K562 (cell line): Measurements from ENCODE around the gene TMEM187. TPM values are rescaled to one million over a fixed set of nuclear protein-coding genes. Genes with fewer than 3 reads are reported as not detected.
A peak's percentile ranks its signal among the peaks of the same experiment; 100 is the strongest.

ENCODE experiments used
- BRF1 ChIP-seq: IDR thresholded peaks from 3 replicates; pipeline ENCODE4 v1.6.1; 2011; ENCODE audit warnings: borderline replicate concordance, mild to moderate bottlenecking; ENCODE audit not compliant: insufficient read length; ENCODE audit errors: extremely low read depth
- CCNT2 ChIP-seq: IDR thresholded peaks from 2 replicates; pipeline ENCODE4 v1.6.1; 2011; ENCODE audit warnings: borderline replicate concordance, low read depth, mild to moderate bottlenecking, moderate library complexity, mixed read lengths, low read length; ENCODE audit not compliant: insufficient read length; ENCODE audit errors: extremely low read depth
- DLX4 ChIP-seq: fragments of 250-450 bp; sonication (Bioruptor Pico); IDR thresholded peaks from 2 replicates; pipeline ENCODE4 v1.6.1; 2021; ENCODE audit warnings: mild to moderate bottlenecking
- ELF1 ChIP-seq: fragments of 200-800 bp; sonication (Bioruptor generic); IDR thresholded peaks from 2 replicates; pipeline ENCODE4 v1.6.1; 2016; ENCODE audit warnings: missing genetic modification characterization, missing compliant biosample characterization
- GABPA ChIP-seq: fragments of 200-800 bp; sonication (Bioruptor generic); conservative IDR thresholded peaks from 2 replicates; pipeline ENCODE4 v1.6.1; 2016; ENCODE audit warnings: low read depth, missing genetic modification characterization, missing compliant biosample characterization
- HMGN3 ChIP-seq: IDR thresholded peaks from 2 replicates; pipeline ENCODE4 v1.6.1; 2011; ENCODE audit warnings: borderline replicate concordance, low read depth, mild to moderate bottlenecking, mixed read lengths, low read length; ENCODE audit not compliant: insufficient read length; ENCODE audit errors: extremely low read depth
- HNRNPL ChIP-seq: fragments of 200-400 bp; formaldehyde crosslinking; IDR thresholded peaks from 2 replicates; pipeline ENCODE4 v1.6.1; 2017; ENCODE audit warnings: low read depth, mild to moderate bottlenecking, low read length
- MIER1 ChIP-seq: fragments of 450-650 bp; IDR thresholded peaks from 2 replicates; pipeline ENCODE4 v1.6.1; 2016; ENCODE audit warnings: antibody characterized with exemption, mild to moderate bottlenecking, low read depth
- NONO ChIP-seq, 2 experiments: fragments of 200-400 bp in 1 of 2; fragments of 450-650 bp in 1 of 2; formaldehyde crosslinking in 1 of 2; IDR thresholded peaks; 2 replicates each; pipeline ENCODE4 v1.6.1; 2017; ENCODE audit warnings: low read depth in 2 of 2, mild to moderate bottlenecking in 2 of 2, moderate library complexity in 2 of 2, low read length in 1 of 2
- PCBP2 ChIP-seq: fragments of 200-400 bp; formaldehyde crosslinking; IDR thresholded peaks from 2 replicates; pipeline ENCODE4 v1.6.1; 2018; ENCODE audit warnings: low read length, low read depth, mild to moderate bottlenecking, moderate library complexity; ENCODE audit not compliant: poor library complexity, severe bottlenecking
- PHF21A ChIP-seq: fragments of 450-650 bp; IDR thresholded peaks from 2 replicates; pipeline ENCODE4 v1.6.1; 2017; ENCODE audit warnings: low read depth, borderline replicate concordance
- RBFOX2 ChIP-seq: fragments of 200-400 bp; formaldehyde crosslinking; IDR thresholded peaks from 2 replicates; pipeline ENCODE4 v1.6.1; 2017; ENCODE audit warnings: low read depth, mild to moderate bottlenecking, low read length, moderate library complexity
- SETDB1 ChIP-seq: IDR thresholded peaks from one replicate; pipeline ENCODE4 v1.6.1; 2012; ENCODE audit warnings: low read length, control low read depth, inconsistent platforms
- SIN3A ChIP-seq, 2 experiments: fragments of 150-350 bp in 1 of 2; IDR thresholded peaks; 2 replicates each; pipeline ENCODE4 v1.6.1; 2011 to 2016; ENCODE audit warnings: borderline replicate concordance in 2 of 2, low read depth in 2 of 2, low read length in 2 of 2, mild to moderate bottlenecking in 2 of 2, moderate library complexity in 2 of 2; ENCODE audit not compliant: control insufficient read depth in 1 of 2
- SIN3B ChIP-seq: fragments of 450-650 bp; IDR thresholded peaks from 2 replicates; pipeline ENCODE4 v1.6.1; 2017; ENCODE audit warnings: low read depth, mild to moderate bottlenecking, moderate library complexity
- SP1 ChIP-seq: sonication (generic); formaldehyde crosslinking; IDR thresholded peaks from 2 replicates; pipeline ENCODE4 v1.8.1; 2022; ENCODE audit warnings: mild to moderate bottlenecking, missing genetic modification reagents
- SRSF7 ChIP-seq: fragments of 200-400 bp; formaldehyde crosslinking; optimal IDR thresholded peaks from 2 replicates; pipeline ENCODE3; 2017; ENCODE audit warnings: mild to moderate bottlenecking, low read depth, low read length
- polyA plus RNA-seq, 8 experiments: library from polyadenylated mRNA; depleted of rRNA in 4 of 8; stranded (reverse) in 5 of 8; unstranded in 3 of 8; fragments of >200 nt; fragmentation: Nextera tagmentation in 2 of 8; fragmentation: Illumina TruSeq in 1 of 8; extraction: Ambion mirVana in 2 of 8; extraction: Trizol in 1 of 8; gene quantifications; 2 replicates each; pipeline versions ENCODE4 v1.2.1 to v1.2.3, GENCODE V29; 2011 to 2014; ENCODE audit warnings: inconsistent platforms in 1 of 8, missing spikeins in 1 of 8
- total RNA-seq, 7 experiments: library from RNA; depleted of rRNA in 6 of 7; stranded (reverse); fragments of >200 nt in 6 of 7; fragmentation: Illumina TruSeq in 2 of 7; extraction: Trizol in 2 of 7; gene quantifications; 2 replicates each; pipeline versions ENCODE4 v1.2.1 to v1.2.3, GENCODE V29; 2011 to 2021; ENCODE audit warnings: low replicate concordance in 1 of 7
- TF ChIP-seq, protein P1 (sequence below): fragments of 200-800 bp; sonication (Bioruptor generic); IDR thresholded peaks from 2 replicates; pipeline ENCODE4 v1.6.1; 2016; ENCODE audit warnings: missing genetic modification characterization, missing compliant biosample characterization
- TF ChIP-seq, protein P2 (sequence below): fragments of 250-450 bp; sonication (Bioruptor Pico); IDR thresholded peaks from 2 replicates; pipeline ENCODE4 v1.5.0; 2021; ENCODE audit warnings: mild to moderate bottlenecking, borderline replicate concordance

The TMEM187 gene
- total and polyA plus RNA-seq, 9 of the 15 experiments (the other 6 are each of a cell fraction or from before 2014, with no cell fraction given): 0.13 to 6.4 (median 1.6) TPM

DNA sequence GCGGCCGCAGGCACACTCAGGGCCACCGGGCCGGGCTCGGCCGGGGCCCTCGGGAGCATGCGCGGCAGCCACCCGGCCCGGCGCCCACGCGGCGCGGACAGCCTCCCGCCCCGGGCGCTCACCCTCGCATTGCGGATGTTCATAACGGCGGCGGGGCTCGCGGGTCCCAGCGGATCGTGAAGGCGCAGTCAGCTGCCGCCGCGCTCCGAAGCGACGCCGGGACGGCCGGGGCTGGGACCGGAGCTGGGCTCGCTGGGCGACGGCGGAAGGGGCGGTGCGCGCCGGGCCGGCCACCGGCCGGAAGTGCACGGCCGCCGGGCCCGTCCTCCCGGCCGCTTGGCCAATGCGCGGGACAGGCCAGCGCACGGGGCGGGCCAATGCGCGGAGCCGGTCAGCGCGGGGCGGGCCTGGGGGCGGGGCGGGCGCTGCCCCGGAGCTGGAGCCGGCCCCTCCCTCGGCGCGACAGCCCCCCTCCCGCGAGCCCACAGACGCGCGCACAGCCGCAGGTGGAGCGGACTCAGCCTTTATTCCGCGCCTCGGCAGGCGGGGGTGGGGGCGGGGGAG, 37.7 kb upstream of the TMEM187 start, which contains the start of gene NAA10 (continued):
- TF ChIP-seq SRSF7 (no peak), SETDB1 (no peak), CCNT2 (peak; percentile 55), SIN3A (IDR thresholded peaks at IDR 0.05; ENCODE audit: borderline replicate concordance in 2 of 2, control insufficient read depth in 1 of 2, low read depth in 2 of 2, low read length in 2 of 2) (peak in 1 of 2 experiments; percentile 79; a peak in 1 of 4 replicates), ELF1 (tag) (peak; percentile 50; the same call in 1 of the 2 replicates), SIN3B (peak; percentile 79; the same call in 1 of the 2 replicates), MIER1 (no peak), BRF1 (no peak), GABPA (peak; percentile 94), PCBP2 (no peak), NONO (IDR thresholded peaks at IDR 0.05; ENCODE audit: low read depth in 2 of 2, low read length in 1 of 2) (peak in 1 of 2 experiments; percentile 73; a peak in 1 of 4 replicates), PHF21A (no peak), SP1 (CRISPR knock-in tag) (no peak), HNRNPL (no peak), DLX4 (no peak), RBFOX2 (peak; percentile 66), HMGN3 (peak; percentile 44)
- TF ChIP-seq, protein P1, sequence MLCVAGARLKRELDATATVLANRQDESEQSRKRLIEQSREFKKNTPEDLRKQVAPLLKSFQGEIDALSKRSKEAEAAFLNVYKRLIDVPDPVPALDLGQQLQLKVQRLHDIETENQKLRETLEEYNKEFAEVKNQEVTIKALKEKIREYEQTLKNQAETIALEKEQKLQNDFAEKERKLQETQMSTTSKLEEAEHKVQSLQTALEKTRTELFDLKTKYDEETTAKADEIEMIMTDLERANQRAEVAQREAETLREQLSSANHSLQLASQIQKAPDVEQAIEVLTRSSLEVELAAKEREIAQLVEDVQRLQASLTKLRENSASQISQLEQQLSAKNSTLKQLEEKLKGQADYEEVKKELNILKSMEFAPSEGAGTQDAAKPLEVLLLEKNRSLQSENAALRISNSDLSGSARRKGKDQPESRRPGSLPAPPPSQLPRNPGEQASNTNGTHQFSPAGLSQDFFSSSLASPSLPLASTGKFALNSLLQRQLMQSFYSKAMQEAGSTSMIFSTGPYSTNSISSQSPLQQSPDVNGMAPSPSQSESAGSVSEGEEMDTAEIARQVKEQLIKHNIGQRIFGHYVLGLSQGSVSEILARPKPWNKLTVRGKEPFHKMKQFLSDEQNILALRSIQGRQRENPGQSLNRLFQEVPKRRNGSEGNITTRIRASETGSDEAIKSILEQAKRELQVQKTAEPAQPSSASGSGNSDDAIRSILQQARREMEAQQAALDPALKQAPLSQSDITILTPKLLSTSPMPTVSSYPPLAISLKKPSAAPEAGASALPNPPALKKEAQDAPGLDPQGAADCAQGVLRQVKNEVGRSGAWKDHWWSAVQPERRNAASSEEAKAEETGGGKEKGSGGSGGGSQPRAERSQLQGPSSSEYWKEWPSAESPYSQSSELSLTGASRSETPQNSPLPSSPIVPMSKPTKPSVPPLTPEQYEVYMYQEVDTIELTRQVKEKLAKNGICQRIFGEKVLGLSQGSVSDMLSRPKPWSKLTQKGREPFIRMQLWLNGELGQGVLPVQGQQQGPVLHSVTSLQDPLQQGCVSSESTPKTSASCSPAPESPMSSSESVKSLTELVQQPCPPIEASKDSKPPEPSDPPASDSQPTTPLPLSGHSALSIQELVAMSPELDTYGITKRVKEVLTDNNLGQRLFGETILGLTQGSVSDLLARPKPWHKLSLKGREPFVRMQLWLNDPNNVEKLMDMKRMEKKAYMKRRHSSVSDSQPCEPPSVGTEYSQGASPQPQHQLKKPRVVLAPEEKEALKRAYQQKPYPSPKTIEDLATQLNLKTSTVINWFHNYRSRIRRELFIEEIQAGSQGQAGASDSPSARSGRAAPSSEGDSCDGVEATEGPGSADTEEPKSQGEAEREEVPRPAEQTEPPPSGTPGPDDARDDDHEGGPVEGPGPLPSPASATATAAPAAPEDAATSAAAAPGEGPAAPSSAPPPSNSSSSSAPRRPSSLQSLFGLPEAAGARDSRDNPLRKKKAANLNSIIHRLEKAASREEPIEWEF (CRISPR knock-in tag): no peak
- TF ChIP-seq, protein P2, sequence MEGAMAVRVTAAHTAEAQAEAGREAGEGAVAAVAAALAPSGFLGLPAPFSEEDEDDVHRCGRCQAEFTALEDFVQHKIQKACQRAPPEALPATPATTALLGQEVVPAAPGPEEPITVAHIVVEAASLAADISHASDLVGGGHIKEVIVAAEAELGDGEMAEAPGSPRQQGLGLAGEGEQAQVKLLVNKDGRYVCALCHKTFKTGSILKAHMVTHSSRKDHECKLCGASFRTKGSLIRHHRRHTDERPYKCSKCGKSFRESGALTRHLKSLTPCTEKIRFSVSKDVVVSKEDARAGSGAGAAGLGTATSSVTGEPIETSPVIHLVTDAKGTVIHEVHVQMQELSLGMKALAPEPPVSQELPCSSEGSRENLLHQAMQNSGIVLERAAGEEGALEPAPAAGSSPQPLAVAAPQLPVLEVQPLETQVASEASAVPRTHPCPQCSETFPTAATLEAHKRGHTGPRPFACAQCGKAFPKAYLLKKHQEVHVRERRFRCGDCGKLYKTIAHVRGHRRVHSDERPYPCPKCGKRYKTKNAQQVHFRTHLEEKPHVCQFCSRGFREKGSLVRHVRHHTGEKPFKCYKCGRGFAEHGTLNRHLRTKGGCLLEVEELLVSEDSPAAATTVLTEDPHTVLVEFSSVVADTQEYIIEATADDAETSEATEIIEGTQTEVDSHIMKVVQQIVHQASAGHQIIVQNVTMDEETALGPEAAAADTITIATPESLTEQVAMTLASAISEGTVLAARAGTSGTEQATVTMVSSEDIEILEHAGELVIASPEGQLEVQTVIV (CRISPR knock-in tag): peak; percentile 19; the same call in 1 of the 2 replicates
